WERI-Rb-1 (cell line): Measurements from ENCODE around the gene GALNT11.
"Not testable (repeated sequence)": the region's sequence is repeated elsewhere in the genome, so short reads cannot be mapped to it uniquely, and the experiment has no call there.

Experiments
- DNase-seq: peaks from one replicate; pipeline ENCODE4 v3.0.0-alpha.2; 2020
- H3K27ac ChIP-seq: fragments of 250-450 bp; sonication (Bioruptor Pico); 2 replicates; pipeline ENCODE4 v1.5.1; 2020; ENCODE audit warnings: mild to moderate bottlenecking, moderate library complexity
- H3K27me3 ChIP-seq: fragments of 250-450 bp; sonication (Bioruptor Pico); 2 replicates; pipeline ENCODE4 v1.5.1; 2021; ENCODE audit warnings: mild to moderate bottlenecking, low read depth, moderate library complexity; ENCODE audit not compliant: insufficient read depth, severe bottlenecking
- H3K36me3 ChIP-seq: fragments of 250-450 bp; sonication (Bioruptor Pico); 2 replicates; pipeline ENCODE4 v1.5.1; 2020; ENCODE audit warnings: mild to moderate bottlenecking, moderate library complexity
- H3K4me3 ChIP-seq: 2 replicates; pipeline ENCODE4 v1.5.1; 2011; ENCODE audit warnings: low read depth, mild to moderate bottlenecking, control low read depth, low read length
- H3K9me3 ChIP-seq: fragments of 250-450 bp; sonication (Bioruptor Pico); 2 replicates; pipeline ENCODE4 v1.5.1; 2021; ENCODE audit warnings: mild to moderate bottlenecking, moderate library complexity; ENCODE audit not compliant: severe bottlenecking
- TF ChIP-seq, protein P1 (sequence below): IDR thresholded peaks from 2 replicates; pipeline ENCODE4 v1.5.1; 2011; ENCODE audit warnings: low read depth, mild to moderate bottlenecking, control low read depth, inconsistent platforms, low read length

GALNT11 gene

DNA sequence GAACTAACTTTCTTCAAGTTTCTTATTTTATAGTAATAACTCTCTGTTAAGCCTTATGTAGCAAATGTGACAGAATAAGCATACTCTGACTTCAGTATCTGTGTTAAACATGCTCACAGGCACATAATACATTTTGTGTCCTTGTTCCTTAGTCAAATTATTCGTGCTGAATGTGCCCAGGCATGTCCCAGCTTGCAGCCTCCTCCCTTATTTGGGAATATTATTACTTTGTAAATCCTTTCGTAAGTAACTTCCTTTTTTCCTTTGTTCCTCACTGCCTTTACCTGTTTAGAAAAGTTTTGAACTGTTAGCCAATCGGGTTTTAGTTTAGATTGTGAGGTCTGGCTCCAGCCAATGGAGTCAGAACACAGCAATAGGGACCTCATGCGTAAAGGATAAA lies 46.9 kb downstream of the GALNT11 start:
- Histone ChIP-seq H3K27me3 (no peaks in the 10 kb centered on the region), H3K27ac (peak overlapping the region; percentile 55), H3K4me3 (no peak overlapping the region), H3K36me3 (no peaks in the 10 kb centered on the region), H3K9me3 (peaks cover 13% of the 10 kb centered on the region)
- no peak for DNase-seq
- TF ChIP-seq, protein P1, sequence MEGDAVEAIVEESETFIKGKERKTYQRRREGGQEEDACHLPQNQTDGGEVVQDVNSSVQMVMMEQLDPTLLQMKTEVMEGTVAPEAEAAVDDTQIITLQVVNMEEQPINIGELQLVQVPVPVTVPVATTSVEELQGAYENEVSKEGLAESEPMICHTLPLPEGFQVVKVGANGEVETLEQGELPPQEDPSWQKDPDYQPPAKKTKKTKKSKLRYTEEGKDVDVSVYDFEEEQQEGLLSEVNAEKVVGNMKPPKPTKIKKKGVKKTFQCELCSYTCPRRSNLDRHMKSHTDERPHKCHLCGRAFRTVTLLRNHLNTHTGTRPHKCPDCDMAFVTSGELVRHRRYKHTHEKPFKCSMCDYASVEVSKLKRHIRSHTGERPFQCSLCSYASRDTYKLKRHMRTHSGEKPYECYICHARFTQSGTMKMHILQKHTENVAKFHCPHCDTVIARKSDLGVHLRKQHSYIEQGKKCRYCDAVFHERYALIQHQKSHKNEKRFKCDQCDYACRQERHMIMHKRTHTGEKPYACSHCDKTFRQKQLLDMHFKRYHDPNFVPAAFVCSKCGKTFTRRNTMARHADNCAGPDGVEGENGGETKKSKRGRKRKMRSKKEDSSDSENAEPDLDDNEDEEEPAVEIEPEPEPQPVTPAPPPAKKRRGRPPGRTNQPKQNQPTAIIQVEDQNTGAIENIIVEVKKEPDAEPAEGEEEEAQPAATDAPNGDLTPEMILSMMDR: no peak

DNA sequence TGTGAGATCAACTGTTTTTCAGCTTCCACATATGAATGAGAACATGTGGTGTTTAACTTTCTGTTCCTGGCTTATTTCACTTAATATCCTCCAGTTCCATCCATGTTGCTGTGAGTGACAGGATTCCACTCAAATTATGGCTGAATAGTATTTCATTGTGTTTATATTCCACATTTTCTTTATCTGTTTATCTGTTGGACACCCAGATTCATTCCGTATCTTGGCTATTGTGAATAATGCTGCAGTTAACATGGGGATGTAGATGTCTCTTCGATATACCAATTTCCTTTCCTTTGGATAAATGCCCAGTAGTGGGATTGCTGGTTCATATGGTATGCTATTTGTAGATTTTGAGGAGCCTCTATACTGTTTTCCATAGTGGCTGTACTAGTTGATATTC lies 47.9 kb downstream of the GALNT11 start:
- Histone ChIP-seq H3K27me3 (no peaks in the 10 kb centered on the region), H3K36me3 (no peaks in the 10 kb centered on the region), H3K27ac (no peak overlapping the region), H3K4me3 (no peak overlapping the region), H3K9me3 (peaks cover 13% of the 10 kb centered on the region)
- TF ChIP-seq, protein P1: no peak
- no peak for DNase-seq

DNA sequence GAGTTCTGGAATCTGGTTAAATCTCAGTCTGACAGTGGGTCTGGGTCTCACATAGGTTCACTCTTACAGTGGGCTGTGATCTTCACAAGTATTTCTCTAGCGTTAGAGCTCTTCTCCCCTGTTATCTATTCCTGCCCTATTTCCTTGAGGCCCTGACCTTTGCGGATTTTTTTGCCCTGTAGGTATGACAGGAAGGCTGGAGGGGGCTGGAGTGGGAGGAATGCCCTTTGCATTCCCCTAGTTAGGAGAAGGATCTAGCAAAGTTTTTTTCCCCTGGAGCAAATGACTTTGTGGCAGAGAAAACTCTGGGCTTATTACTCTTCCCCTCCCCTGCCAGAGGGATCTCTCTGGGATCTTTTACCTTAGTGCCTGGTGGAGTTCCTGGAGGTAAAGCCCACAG lies 49.2 kb downstream of the GALNT11 start:
- no peak overlapping the region for H3K4me3 ChIP-seq
- H3K36me3 ChIP-seq: no peaks in the 10 kb centered on the region
- H3K27ac ChIP-seq: no peak overlapping the region
- peaks cover 10% of the 10 kb centered on the region for H3K9me3 ChIP-seq
- TF ChIP-seq, protein P1: no peak
- no peaks in the 10 kb centered on the region for H3K27me3 ChIP-seq
- no peak for DNase-seq

DNA sequence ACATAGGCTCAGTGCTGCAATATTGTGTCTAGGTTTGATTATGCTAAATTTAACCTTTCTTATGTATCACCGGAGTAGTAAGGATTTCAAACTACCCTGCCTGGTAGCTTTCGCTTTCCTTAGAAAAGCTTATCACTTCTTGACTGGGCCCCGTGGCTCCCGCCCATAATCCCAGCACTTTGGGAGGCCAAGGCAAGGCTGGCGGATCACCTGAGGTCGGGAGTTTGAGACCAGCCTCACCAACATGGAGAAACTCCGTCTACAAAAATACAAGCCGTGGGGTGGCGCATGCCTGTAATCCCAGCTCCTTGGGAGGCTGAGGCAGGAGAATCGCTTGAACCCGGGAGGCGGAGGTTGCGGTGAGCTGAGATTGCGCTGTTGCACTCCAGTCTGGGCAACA lies 49.9 kb downstream of the GALNT11 start:
- DNase-seq, H3K4me3 ChIP-seq, H3K27ac ChIP-seq, H3K27me3 ChIP-seq, H3K9me3 ChIP-seq, H3K36me3 ChIP-seq: not testable (repeated sequence)

DNA sequence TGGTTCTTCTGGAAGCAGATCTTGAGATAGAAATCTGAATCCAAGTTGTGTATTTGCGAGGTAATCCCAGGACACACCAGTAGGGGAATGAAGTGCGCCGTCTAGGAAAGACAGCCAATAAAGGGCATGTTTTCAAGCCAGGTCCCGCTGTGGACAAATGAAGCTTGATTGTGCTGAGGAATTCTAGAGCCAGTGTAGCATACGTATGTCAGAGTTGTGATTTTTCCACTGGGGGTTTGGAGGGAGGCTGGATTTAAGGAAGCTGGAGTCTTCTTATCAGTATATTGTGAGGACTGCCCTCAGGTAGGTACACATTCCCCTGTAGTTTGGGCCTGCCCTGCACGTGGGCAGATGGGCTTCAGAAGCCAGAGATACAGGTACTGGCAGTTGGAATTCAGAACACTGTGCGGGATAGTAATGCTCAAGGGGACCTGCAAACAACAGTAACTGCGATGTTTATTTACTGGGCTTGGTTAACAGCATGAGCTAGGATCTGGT lies 50.9 kb downstream of the GALNT11 start:
- Histone ChIP-seq H3K36me3 (no peaks in the 10 kb centered on the region), H3K9me3 (no peaks in the 10 kb centered on the region), H3K27me3 (no peaks in the 10 kb centered on the region), H3K4me3 (no peak overlapping the region), H3K27ac (no peak overlapping the region)
- DNase-seq: peak; percentile 35
- TF ChIP-seq, protein P1: peak; percentile 58

DNA sequence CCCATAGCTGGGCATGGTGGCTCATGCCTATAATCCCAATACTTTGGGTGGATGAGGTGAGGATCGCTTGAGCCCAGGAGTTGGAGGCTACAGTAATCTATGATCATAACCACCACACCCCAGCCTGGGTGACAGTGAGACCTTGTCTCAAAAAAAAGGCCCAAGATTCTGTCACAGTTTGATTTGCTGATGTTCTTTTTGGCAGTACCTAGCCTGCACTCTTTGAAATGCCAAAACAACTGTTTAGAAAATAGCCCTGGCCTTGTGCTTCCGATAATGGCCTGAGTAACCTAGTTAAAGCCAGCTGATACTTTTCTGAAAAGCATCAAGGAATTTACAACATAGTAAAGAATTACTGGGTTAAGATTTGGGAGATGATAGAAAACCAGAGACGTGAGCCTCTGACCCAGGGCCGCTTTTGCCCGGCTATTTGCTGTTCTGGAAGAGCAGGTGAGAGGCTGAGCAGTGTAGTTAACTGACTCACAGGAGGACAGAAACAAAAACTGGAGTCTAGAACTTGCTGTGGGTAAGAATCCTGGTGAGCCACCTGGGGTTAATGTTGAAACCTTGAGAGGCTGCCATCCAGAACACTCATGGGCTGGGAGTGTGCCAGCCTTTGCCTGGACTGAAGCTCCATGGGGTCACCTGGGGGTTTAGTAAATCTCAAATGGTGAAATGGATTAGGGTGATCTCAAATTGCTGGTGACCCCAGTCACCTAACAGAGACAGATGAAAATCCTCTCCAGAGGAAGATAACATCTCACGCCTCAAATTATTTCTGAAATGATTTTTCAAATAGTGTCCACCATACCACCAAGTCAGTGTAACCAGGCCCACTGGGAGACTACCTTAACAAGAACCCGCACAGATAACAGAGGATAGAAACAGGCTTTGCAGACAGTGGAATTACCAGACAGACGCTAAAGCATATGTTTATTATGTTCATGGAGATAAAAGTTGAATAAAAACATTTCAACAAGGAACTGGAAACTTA lies 51.8 kb downstream of the GALNT11 start:
- no peaks in the 10 kb centered on the region for H3K9me3 ChIP-seq
- no peaks in the 10 kb centered on the region for H3K27me3 ChIP-seq
- H3K36me3 ChIP-seq: no peaks in the 10 kb centered on the region
- DNase-seq: no peak
- no peak overlapping the region for H3K27ac ChIP-seq
- TF ChIP-seq, protein P1: no peak
- no peak overlapping the region for H3K4me3 ChIP-seq
